Mesothelial cell of epicardium (in vitro differentiated cells): ENCODE measurements around the gene ANAPC5. TPM values are rescaled to one million over a fixed set of nuclear protein-coding genes. Genes with fewer than 3 reads are reported as not detected.
A peak's percentile ranks its signal among the peaks of the same experiment; 100 is the strongest.

ENCODE experiments used
- DNase-seq, 2 experiments: peaks; one replicate each; pipeline ENCODE4 v3.0.0; 2021; ENCODE audit warnings: low spot score in 2 of 2; ENCODE audit not compliant: unreplicated experiment in 2 of 2
- H3K27ac Mint-ChIP-seq: 2 replicates; pipeline ENCODE4 v1.8.0; 2021; ENCODE audit warnings: mixed read lengths
- H3K27me3 Mint-ChIP-seq: 2 replicates; pipeline ENCODE4 v1.8.0; 2021; ENCODE audit warnings: low read depth, mixed read lengths
- H3K36me3 Mint-ChIP-seq: 2 replicates; pipeline ENCODE4 v1.8.0; 2021; ENCODE audit warnings: mixed read lengths
- H3K4me1 Mint-ChIP-seq: 2 replicates; pipeline ENCODE4 v1.8.0; 2021; ENCODE audit warnings: mixed read lengths
- H3K4me3 Mint-ChIP-seq: 2 replicates; pipeline ENCODE4 v1.8.0; 2021; ENCODE audit warnings: mild to moderate bottlenecking, moderate library complexity, mixed read lengths
- H3K9me3 Mint-ChIP-seq: 2 replicates; pipeline ENCODE4 v1.8.0; 2021; ENCODE audit warnings: mixed read lengths
- CTCF ChIP-seq: fragments of 200-600 bp; sonication (generic); IDR thresholded peaks from one replicate; pipeline ENCODE4 v1.5.0; 2021; ENCODE audit warnings: antibody characterized with exemption; ENCODE audit not compliant: unreplicated experiment
- total RNA-seq: library from RNA; stranded (reverse); gene quantifications from 3 replicates; pipeline ENCODE4 v1.2.1, GENCODE V29; 2021

The ANAPC5 gene
- total RNA-seq, 1 donor from 2014 or later: 117 TPM

GRCh38 chr12:121358073-121358472 is 5.9 kb upstream of the ANAPC5 start:
- Mint-ChIP-seq H3K4me3 (no peak overlapping the region), H3K4me1 (peaks cover 4% of the 10 kb centered on the region), H3K36me3 (no peaks in the 10 kb centered on the region), H3K27ac (no peak overlapping the region), H3K9me3 (no peaks in the 10 kb centered on the region), H3K27me3 (peaks cover 14% of the 10 kb centered on the region)
- DNase-seq: no peak
- TF ChIP-seq CTCF: no peak

- TF ChIP-seq CTCF: no peak
- Mint-ChIP-seq H3K4me3 (no peak overlapping the region), H3K36me3 (no peaks in the 10 kb centered on the region), H3K27ac (no peak overlapping the region), H3K9me3 (no peaks in the 10 kb centered on the region), H3K4me1 (peaks cover 7% of the 10 kb centered on the region), H3K27me3 (peaks cover 14% of the 10 kb centered on the region)
- no peak for DNase-seq
Measured at GRCh38 chr12:121357331-121357730, 5.1 kb upstream of the ANAPC5 start.

- Mint-ChIP-seq H3K9me3 (no peaks in the 10 kb centered on the region), H3K4me3 (no peak overlapping the region), H3K36me3 (no peaks in the 10 kb centered on the region), H3K4me1 (peaks cover 10% of the 10 kb centered on the region), H3K27me3 (peaks cover 14% of the 10 kb centered on the region), H3K27ac (no peak overlapping the region)
- no peak for TF ChIP-seq CTCF
- DNase-seq: no peak
Measured at GRCh38 chr12:121356657-121357056, 4.4 kb upstream of the ANAPC5 start.

GRCh38 chr12:121355818-121356217 is 3.6 kb upstream of the ANAPC5 start:
- H3K9me3 Mint-ChIP-seq: no peaks in the 10 kb centered on the region
- no peak for TF ChIP-seq CTCF
- H3K36me3 Mint-ChIP-seq: no peaks in the 10 kb centered on the region
- H3K4me3 Mint-ChIP-seq: no peak overlapping the region
- H3K27ac Mint-ChIP-seq: no peak overlapping the region
- H3K27me3 Mint-ChIP-seq: peaks cover 14% of the 10 kb centered on the region
- DNase-seq: no peak
- H3K4me1 Mint-ChIP-seq: peaks cover 10% of the 10 kb centered on the region

GRCh38 chr12:121352682-121353018 is 439 bp upstream of the ANAPC5 start:
- Mint-ChIP-seq H3K36me3 (no peaks in the 10 kb centered on the region), H3K4me3 (peak overlapping the region; percentile 88), H3K27me3 (peaks cover 6% of the 10 kb centered on the region), H3K4me1 (peaks cover 14% of the 10 kb centered on the region), H3K27ac (peak overlapping the region; percentile 98), H3K9me3 (no peaks in the 10 kb centered on the region)
- no peak for DNase-seq
- TF ChIP-seq CTCF: no peak

- no peak for DNase-seq
- Mint-ChIP-seq H3K4me1 (peaks cover 5% of the 10 kb centered on the region), H3K4me3 (no peak overlapping the region), H3K27ac (no peak overlapping the region), H3K36me3 (peaks cover 26% of the 10 kb centered on the region), H3K27me3 (no peaks in the 10 kb centered on the region), H3K9me3 (no peaks in the 10 kb centered on the region)
- no peak for TF ChIP-seq CTCF
Measured at GRCh38 chr12:121346747-121347146, 5.5 kb downstream of the ANAPC5 start.
